CD14-positive monocyte (primary cell): ENCODE results near the gene TTC38. TPM values are rescaled to one million over a fixed set of nuclear protein-coding genes. Genes with fewer than 3 reads are reported as not detected.
A peak's percentile ranks its signal among the peaks of the same experiment; 100 is the strongest.

Experiments used
- DNase-seq, 3 donors: peaks; one replicate each; pipeline ENCODE4 v3.0.0-alpha.2; 2011 to 2022
- H2AFZ ChIP-seq: 2 replicates; pipeline ENCODE4 v1.6.0; 2012; ENCODE audit warnings: mild to moderate bottlenecking, low read depth, low read length, inconsistent platforms; ENCODE audit not compliant: insufficient read depth, poor library complexity, severe bottlenecking
- H3K27ac ChIP-seq, 2 donors: 1 replicate in 1 of 2; 2 replicates in 1 of 2; pipeline ENCODE4 v1.5.1; 2012 to 2013; ENCODE audit warnings: low read length in 2 of 2, control low read depth in 1 of 2, inconsistent platforms in 1 of 2, low read depth in 1 of 2, mild to moderate bottlenecking in 1 of 2
- H3K27me3 ChIP-seq, 2 donors: one replicate each; pipeline versions ENCODE4 v1.6.0 to v1.6.1; 2011 to 2013; ENCODE audit warnings: low read length in 2 of 2; ENCODE audit not compliant: control insufficient read depth in 2 of 2, insufficient read depth in 2 of 2
- H3K36me3 ChIP-seq, 2 donors: replicated peaks in 1 of 2; 1 replicate in 1 of 2; 2 replicates in 1 of 2; pipeline versions ENCODE4 v1.5.1 to v1.6.1; 2012 to 2013; ENCODE audit warnings: low read length in 2 of 2, control low read depth in 1 of 2, inconsistent platforms in 1 of 2, mild to moderate bottlenecking in 1 of 2; ENCODE audit not compliant: insufficient read depth in 2 of 2, control insufficient read depth in 1 of 2
- H3K4me1 ChIP-seq, 2 donors: 1 replicate in 1 of 2; 2 replicates in 1 of 2; pipeline versions ENCODE4 v1.5.1 to v1.6.1; 2012 to 2013; ENCODE audit warnings: low read length in 2 of 2, control low read depth in 1 of 2, inconsistent platforms in 1 of 2, mild to moderate bottlenecking in 1 of 2, moderate library complexity in 1 of 2; ENCODE audit not compliant: insufficient read depth in 2 of 2, control insufficient read depth in 1 of 2
- H3K4me2 ChIP-seq: replicated peaks from 2 replicates; pipeline ENCODE3; 2012; ENCODE audit warnings: low read length, moderate library complexity, mild to moderate bottlenecking; ENCODE audit not compliant: poor library complexity, severe bottlenecking; ENCODE audit errors: extremely low read depth
- H3K4me3 ChIP-seq, 3 experiments: fragments of 200-600 bp in 1 of 3; sonication (generic) in 1 of 3; replicated peaks in 1 of 3; 1 replicate in 2 of 3; 2 replicates in 1 of 3; pipeline ENCODE4 v1.5.1; 2011 to 2013; ENCODE audit warnings: low read length in 3 of 3, mild to moderate bottlenecking in 3 of 3, control low read depth in 2 of 3, low read depth in 2 of 3, inconsistent platforms in 1 of 3, moderate library complexity in 1 of 3
- H3K79me2 ChIP-seq: 2 replicates; pipeline ENCODE4 v1.6.0; 2012; ENCODE audit warnings: mild to moderate bottlenecking, control low read depth, inconsistent platforms, low read length, moderate library complexity; ENCODE audit not compliant: insufficient read depth
- H3K9ac ChIP-seq: 2 replicates; pipeline ENCODE4 v1.6.0; 2017; ENCODE audit warnings: low read length, mild to moderate bottlenecking; ENCODE audit not compliant: insufficient read depth, poor library complexity, severe bottlenecking
- H3K9me3 ChIP-seq, 2 donors: replicated peaks in 1 of 2; 1 replicate in 1 of 2; 2 replicates in 1 of 2; pipeline versions ENCODE4 v1.5.1 to v1.6.1; 2012 to 2013; ENCODE audit warnings: low read length in 2 of 2, control low read depth in 1 of 2; ENCODE audit not compliant: control insufficient read depth in 1 of 2, insufficient read depth in 1 of 2
- H4K20me1 ChIP-seq: 2 replicates; pipeline ENCODE4 v1.6.0; 2012; ENCODE audit warnings: mild to moderate bottlenecking, low read length, control low read depth, moderate library complexity; ENCODE audit not compliant: insufficient read depth
- H3K27ac Mint-ChIP-seq, 7 donors: one replicate each; pipeline ENCODE4 v1.8.0; 2020; ENCODE audit warnings: mild to moderate bottlenecking in 7 of 7, mixed read lengths in 7 of 7, moderate library complexity in 6 of 7, inconsistent platforms in 2 of 7
- H3K27me3 Mint-ChIP-seq, 3 donors: one replicate each; pipeline ENCODE4 v1.8.0; 2021 to 2022; ENCODE audit warnings: low read depth in 3 of 3, mild to moderate bottlenecking in 3 of 3, mixed read lengths in 3 of 3, moderate library complexity in 3 of 3, inconsistent platforms in 1 of 3
- H3K36me3 Mint-ChIP-seq, 2 donors: one replicate each; pipeline ENCODE4 v1.8.0; 2020; ENCODE audit warnings: mixed read lengths in 2 of 2, inconsistent platforms in 1 of 2, mild to moderate bottlenecking in 1 of 2
- H3K4me1 Mint-ChIP-seq: one replicate; pipeline ENCODE4 v1.8.0; 2020; ENCODE audit warnings: mild to moderate bottlenecking, mixed read lengths
- H3K4me3 Mint-ChIP-seq, 2 donors: one replicate each; pipeline ENCODE4 v1.8.0; 2020; ENCODE audit warnings: mild to moderate bottlenecking in 2 of 2, mixed read lengths in 2 of 2, moderate library complexity in 1 of 2
- H3K9me3 Mint-ChIP-seq, 7 donors: one replicate each; pipeline ENCODE4 v1.8.0; 2020 to 2022; ENCODE audit warnings: mixed read lengths in 7 of 7, mild to moderate bottlenecking in 6 of 7, moderate library complexity in 6 of 7, inconsistent platforms in 2 of 7
- CTCF ChIP-seq: fragments of 200-600 bp; IDR thresholded peaks from one replicate; pipeline ENCODE4 v1.8.0; 2022; ENCODE audit warnings: antibody characterized with exemption, mild to moderate bottlenecking
- WGBS: methylation state at CpG from one replicate; pipeline ENCODE4 v1.1.5; 2013; ENCODE audit warnings: missing lambda C conversion rate; ENCODE audit not compliant: insufficient coverage; 5-methylcytosine and 5-hydroxymethylcytosine counted together
- intact Hi-C, 2 donors: fragments of 100-400 bp; cut with micrococcal nuclease; formaldehyde crosslinking; loops; one replicate each; pipeline versions ENCODE4 v1.15.0 to v1.15.1; 2023
- polyA plus RNA-seq, 3 donors: library from polyadenylated mRNA; depleted of rRNA in 1 of 3; unstranded in 2 of 3; stranded (reverse) in 1 of 3; fragments of 300-500 nt in 2 of 3; fragments of >200 nt in 1 of 3; fragmentation: Illumina TruSeq in 2 of 3; gene quantifications; 1 replicate in 2 of 3; 2 replicates in 1 of 3; pipeline ENCODE4 v1.2.3, GENCODE V29; 2012 to 2021

The TTC38 gene
- polyA plus RNA-seq, 3 donors, result 14.7 to 22.5 (median 17.0) TPM

- no peak overlapping the region for H3K27ac Mint-ChIP-seq
- DNase-seq, result no peak
- 97% methylated on average over 19 of the region's 22 CpGs for WGBS
- no peaks in the 10 kb centered on the region for H3K27me3 Mint-ChIP-seq
- TF ChIP-seq CTCF, result no peak
- intact Hi-C loops, result no loop called here
- no peaks in the 10 kb centered on the region for H4K20me1 ChIP-seq
- H3K9me3 Mint-ChIP-seq, result peaks cover 0 to 7% (median 0%) of the 10 kb centered on the region in 7 donors
- H3K27me3 ChIP-seq, result no peaks in the 10 kb centered on the region
- H3K4me3 ChIP-seq, result no peak overlapping the region
- no peak overlapping the region for H3K9ac ChIP-seq
- no peak overlapping the region for H3K27ac ChIP-seq
- no peaks in the 10 kb centered on the region for H3K4me1 ChIP-seq
- H3K4me1 Mint-ChIP-seq, result no peaks in the 10 kb centered on the region
- no peak overlapping the region for H2AFZ ChIP-seq
- no peaks in the 10 kb centered on the region for H3K79me2 ChIP-seq
- H3K36me3 Mint-ChIP-seq, result peaks cover 78 to 95% of the 10 kb centered on the region in 2 donors
- H3K4me3 Mint-ChIP-seq, result no peak overlapping the region
- no peaks in the 10 kb centered on the region for H3K9me3 ChIP-seq
- no peak overlapping the region for H3K4me2 ChIP-seq
- peaks cover 78 to 97% of the 10 kb centered on the region in 2 donors for H3K36me3 ChIP-seq
These were observed 11.1 kb downstream of the TTC38 start for GRCh38 chr22:46278656-46279645.

GRCh38 chr22:46280063-46280817 is 12.4 kb downstream of the TTC38 start:
- H3K36me3 Mint-ChIP-seq, result peaks cover 81 to 95% of the 10 kb centered on the region in 2 donors
- intact Hi-C loops, result no loop called here

More at GRCh38 chr22:46280063-46280817, 12.4 kb downstream of the TTC38 start:
- no peak overlapping the region for H3K4me2 ChIP-seq
- peaks cover 82 to 98% of the 10 kb centered on the region in 2 donors for H3K36me3 ChIP-seq
- no peaks in the 10 kb centered on the region for H3K9me3 ChIP-seq
- H3K79me2 ChIP-seq, result no peaks in the 10 kb centered on the region
- no peaks in the 10 kb centered on the region for H3K4me1 ChIP-seq
- H3K27me3 ChIP-seq, result no peaks in the 10 kb centered on the region
- TF ChIP-seq CTCF, result no peak
- Mint-ChIP-seq H3K9me3 (peaks cover 0 to 6% (median 0%) of the 10 kb centered on the region in 7 donors), H3K27ac (peak overlapping the region in 2 of 7 donors; percentile 15 to 25), H3K4me1 (no peaks in the 10 kb centered on the region), H3K4me3 (no peak overlapping the region), H3K27me3 (no peaks in the 10 kb centered on the region)
- no peak overlapping the region for H3K9ac ChIP-seq
- WGBS, result 94% methylated on average over 5 of the region's 12 CpGs
- no peak overlapping the region for H2AFZ ChIP-seq
- no peaks in the 10 kb centered on the region for H4K20me1 ChIP-seq
- H3K4me3 ChIP-seq, result no peak overlapping the region
- DNase-seq, result no peak
- no peak overlapping the region for H3K27ac ChIP-seq
